Amniotic stem cell (primary cell): ENCODE results near the gene AGGF1.
"Not testable (repeated sequence)": the region's sequence is repeated elsewhere in the genome, so short reads cannot be mapped to it uniquely, and the experiment has no call there.

Experiments
- DNase-seq: peaks from one replicate; lab custom pipeline; 2025; lab: John Stamatoyannopoulos, UW

AGGF1 gene

DNA sequence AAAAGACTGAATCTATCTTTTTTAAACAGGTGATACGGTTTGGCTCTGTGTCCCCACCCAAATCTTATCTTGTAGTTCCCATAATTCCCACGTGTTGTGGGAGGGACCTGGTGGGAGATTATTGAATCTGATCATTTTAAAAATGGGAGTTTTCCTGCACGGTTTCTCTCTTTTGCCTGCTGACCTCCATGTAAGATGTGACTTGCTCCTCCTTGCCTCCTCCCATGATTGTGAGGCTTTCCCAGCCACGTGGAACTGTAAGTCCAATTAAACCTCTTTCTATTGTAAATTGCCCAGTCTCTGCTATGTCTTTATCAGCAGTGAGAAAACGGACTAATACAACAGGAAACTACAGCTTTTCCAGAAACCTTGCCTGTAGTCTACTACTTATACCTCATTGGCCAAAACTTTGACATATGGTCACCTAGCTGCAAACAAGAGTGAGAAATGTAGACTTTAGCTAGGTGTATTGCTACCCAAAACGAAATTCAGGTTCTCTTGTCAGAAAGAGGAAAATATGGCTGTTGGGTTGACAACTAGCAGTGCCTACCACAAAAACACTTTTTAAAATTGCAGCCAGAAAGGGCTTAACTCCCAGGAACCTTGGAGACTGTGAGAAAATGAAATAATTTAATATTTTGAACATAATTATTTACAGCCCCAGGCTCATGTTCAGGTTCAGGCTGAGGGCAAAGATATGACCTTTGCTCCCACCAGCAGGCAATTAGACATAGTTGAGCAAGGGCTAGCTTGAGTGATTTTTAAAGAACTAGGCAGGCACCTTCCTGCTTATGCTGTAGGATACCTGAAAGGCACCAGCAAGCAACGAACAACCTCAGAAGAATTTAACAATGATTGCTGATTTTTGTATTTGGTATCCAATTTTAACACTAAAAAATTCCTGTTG is 7.4 kb upstream of the AGGF1 start:
- DNase-seq, result no peak

DNA sequence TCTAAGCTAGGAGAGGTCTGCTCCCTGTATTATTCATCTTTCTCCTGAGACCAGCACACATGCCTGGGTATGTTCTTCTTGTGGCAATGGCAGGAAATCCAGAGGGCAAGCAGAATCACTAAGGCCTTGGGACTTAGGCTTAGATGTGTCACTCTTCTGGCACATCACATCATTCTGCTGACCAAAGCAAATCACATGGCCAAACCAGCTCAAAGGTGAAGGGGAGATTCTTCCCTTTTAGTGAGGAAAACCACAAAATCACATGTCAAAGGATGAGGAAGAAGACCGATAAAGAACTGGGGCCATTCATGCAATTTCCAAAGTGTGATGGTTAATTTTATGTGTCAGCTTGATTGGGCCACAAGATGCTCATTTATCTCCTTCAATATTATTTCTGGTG is 5.7 kb upstream of the AGGF1 start:
- no peak for DNase-seq

DNA sequence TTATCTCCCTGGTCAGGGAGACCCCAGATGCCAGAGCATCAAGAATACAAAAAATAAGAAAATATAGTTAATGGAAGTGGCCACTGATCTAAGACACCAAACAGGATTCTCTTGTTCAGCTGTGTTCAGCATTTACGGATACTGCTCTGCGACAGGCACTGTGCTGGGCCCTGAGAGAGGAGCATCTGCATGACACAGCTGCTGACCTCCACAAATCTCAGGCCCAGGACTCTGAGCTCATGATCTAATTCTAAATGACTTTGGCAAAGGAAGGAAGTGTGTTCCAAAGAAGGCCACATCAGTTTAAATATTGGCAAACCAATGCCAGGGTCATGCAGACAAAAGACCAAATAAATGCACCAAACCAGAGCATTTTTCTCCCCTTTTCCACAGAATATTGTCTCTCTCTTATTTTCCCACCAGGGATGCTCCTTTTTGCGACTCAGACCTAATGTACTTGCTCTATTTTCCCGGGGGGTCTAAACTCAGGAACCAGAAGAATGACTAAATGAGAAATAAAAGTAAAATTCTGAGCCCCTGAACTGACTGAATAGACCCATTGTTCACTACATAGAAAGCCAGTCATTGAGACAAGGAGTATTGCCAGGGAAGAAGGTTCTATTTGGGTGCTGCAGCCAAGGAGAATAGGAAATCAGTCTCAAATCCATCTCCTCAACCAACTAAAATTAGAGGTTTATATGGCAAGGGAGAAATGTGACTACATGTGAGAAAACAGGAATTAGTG is 1.4 kb upstream of the AGGF1 start:
- no peak for DNase-seq

DNA sequence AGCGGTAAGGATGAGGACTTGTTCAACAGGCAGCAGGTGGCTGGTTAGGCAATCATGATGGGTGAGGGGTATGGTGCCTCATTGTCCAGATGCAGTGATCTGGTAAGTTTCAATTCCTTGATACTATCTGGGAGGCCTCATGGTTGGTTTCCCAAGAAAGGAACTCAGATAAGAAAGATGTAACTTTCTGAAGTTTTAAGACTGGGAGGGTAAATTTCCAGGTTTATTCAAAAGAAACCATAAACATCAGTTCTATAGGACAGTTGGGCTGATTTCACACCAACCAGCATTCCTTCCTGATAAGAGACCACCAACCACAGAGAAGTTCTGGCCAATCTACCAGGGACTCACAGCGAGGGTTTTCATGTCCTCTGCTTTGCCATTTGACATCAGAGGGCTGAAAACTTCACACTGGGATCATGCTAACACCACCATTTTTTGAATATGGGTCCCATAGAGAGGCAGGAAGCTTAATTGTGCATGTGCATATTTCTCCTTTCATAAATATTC is 773 bp upstream of the AGGF1 start:
- DNase-seq, result no peak

DNA sequence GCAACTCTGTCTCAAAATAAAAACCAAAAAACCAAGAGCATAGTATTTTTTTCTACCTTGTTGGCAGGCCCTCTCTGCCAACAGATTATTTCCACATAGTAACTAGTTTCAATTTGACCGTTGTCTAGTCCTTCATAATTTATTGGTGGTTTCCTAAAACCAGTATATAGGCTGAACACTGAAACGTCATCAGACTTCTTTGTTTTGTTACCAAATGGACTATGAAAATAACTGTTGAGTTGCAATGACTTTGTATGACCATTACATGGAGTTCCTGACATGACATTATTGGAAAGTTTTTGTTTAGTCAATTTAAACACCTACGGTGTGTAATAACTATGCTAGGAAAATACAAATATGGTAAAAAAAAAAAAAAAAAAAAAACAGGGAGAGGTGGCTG is 1.7 kb downstream of the AGGF1 start:
- DNase-seq, result no peak

DNA sequence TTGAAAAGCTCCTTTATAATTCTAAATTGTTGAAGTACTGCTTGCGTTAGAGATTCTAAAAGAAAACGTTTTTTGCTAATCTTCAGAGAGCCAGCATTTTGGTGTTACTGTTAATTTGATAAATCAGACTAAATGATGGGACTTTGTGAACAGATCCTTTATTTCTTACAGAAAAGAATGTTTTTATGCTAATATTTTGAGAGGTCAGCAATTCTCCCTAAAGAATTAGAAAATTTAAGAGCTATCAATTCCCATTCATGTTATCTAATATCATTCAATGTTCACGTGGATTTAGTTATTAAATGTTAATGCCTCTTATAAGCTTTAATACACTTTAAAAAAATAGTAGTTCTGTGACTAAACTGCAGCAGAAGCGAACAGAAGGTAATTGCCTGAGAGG is 2.4 kb downstream of the AGGF1 start:
- no peak for DNase-seq

DNA sequence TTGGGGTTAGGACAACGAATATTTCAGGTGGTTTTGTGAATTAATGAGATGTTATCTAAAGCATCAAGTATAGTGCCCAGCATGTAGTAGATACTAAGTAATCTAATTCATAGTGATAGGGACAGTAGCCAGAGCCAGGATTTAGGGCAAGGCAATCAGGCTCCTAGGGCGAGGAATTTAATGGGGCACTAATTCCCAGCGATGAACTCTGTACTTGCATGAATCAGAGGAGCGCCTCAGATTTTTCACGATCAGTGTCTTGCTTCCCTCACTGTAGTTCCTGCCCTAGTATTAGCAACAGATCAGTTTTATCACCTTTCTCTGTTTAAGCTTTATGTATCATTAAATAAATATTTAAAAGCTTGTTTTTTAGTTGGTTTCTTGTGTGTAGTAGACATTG is 3.1 kb downstream of the AGGF1 start:
- DNase-seq, result no peak

DNA sequence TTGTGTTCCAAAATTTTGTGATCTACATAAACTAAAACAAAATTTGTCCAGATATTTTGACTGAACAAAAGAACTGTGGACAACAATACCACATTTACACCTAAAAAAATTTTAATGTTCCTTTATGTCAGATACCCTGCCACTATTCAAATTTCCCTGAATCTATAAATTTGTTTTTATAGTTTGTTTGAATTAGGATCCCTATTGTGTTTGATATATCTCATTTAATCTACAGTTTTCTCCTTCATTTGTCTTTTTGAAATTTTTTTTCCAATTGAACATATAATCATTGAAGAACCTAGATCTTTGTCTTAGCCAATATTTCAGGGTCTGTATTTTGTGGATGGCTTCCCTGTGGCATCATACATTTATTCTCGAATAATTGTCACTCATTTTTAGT is 5.7 kb downstream of the AGGF1 start:
- DNase-seq, result no peak

DNA sequence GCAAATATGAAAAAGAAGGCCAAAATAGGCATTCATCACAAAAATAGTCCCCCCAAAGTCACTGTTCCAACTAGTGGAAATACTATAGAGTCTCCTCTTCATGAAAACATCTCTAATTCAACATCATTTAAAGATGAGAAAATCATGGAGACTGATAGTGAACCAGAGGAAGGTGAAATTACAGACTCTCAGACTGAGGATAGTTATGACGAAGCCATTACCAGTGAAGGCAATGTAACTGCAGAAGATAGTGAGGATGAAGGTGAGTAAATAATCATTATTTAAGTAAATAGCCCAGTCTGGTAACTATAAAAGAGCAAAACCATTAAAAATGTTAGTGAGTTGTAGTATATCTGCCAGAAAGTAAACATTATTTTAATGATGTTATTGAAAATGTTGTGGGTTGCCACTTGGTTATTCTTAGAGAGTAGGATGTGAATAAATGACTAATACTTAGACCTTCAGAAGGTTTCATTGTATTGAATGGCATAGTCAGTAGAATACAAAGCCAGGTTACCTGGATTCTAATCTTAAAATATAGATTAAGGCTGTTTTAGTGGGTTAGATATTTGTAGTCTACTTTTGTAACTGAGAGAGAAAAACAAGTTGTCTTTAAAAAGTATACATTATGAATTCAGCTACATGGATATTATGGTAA is 16.3 kb downstream of the AGGF1 start:
- no peak for DNase-seq

DNA sequence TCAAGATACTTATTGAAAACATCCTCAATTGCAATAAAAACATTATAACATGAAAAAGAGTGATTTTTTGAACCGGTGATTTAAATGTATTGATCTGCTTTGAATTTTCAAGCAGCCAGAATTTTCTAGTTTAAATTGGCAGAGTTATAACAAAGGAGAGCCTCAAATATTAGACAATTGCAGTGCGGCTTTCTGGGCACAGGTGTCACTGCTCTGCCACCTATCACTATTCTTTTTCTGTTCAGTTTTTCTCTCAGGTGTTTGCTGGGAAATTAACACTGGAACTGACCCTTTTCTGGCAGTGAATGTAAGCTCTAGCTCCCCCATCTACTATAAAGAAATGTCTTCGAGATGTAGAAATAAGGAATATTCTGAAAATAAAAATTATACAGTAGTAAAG is 33.8 kb downstream of the AGGF1 start:
- no peak for DNase-seq

DNA sequence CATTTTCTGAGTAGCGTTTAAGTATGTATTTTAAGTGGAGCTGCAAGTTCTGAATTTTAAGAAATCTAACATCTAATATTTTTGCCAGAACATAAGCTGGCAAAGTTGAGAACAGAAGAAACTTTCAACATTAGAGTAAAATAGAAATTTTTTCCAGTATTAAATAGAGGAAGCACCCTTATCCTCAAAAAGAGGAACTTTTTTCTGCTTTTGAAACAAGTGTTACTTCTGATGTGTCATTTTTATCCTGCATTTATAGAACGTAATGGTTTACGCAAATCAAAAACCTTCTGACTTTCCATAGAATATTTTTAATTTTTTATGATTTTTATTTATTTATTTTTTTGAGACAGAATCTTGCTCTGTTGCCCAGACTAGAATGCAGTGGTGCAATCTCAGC is 35.1 kb downstream of the AGGF1 start:
- DNase-seq, result no peak

DNA sequence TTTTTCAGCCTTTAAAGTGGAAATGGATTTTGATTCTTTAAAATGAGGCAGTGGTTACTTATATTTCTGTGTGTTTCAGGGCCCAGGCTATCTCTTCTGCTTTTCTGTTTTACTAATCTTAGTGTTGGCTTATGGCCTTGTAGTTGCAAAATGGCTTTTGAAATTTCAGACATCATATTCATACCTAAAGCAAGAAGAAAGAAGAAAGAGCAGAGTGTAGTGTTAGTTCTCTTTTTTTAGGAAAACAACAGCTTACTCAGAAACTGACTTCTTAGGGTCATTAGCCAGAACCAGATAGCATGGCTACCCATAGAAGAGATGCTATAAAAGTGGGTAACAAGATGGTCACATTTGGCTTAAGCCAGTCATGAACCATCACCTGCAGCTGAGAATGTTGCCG is 36.0 kb downstream of the AGGF1 start:
- no peak for DNase-seq

DNA sequence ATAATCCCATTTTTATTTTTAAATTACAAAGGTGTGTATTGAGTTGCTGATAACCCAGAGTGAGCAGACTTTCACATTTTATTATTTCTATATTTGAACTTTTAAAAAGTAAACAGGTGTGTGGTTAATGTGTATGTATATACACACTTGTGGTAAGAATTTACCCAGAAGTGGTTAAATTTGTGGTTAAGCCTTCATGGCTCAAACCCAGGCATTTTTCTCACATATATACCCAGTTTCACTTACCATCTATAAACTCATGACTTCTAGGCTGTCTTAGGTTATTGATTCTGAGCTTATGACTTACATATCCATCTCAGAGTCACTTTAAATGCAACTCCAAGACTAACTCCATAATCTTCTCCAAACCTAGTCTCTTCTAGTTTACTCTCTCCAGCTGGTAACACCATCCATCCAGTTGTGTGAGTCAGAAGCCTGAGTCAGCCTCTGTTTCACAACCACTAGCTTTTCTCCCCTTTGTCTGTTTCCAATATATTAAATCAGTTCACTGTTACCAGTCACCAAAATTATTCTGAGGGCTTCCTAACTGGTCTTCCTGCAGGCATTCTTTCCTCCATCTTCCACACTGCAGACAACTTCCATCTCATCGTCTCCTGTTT is 36.7 kb downstream of the AGGF1 start:
- no peak for DNase-seq

DNA sequence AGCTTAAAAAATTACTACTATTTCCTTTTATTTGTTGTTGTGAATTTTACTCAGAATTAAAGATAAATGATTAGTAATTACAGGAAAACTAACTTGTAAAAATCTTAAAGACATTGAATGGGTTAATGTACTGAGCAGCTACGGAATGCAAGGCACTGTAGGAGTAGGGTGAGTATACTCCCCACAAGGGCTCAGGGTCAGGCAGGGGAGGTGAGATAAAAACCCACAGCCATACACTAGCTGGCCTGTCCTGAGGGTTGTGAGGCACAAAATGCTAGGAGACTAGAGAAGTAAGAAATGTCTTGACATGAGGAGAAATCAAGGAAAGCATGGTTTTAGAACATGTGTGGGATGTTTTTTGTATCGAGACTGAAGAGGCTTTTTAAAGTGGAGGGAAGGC is 43.5 kb downstream of the AGGF1 start:
- no peak for DNase-seq

DNA sequence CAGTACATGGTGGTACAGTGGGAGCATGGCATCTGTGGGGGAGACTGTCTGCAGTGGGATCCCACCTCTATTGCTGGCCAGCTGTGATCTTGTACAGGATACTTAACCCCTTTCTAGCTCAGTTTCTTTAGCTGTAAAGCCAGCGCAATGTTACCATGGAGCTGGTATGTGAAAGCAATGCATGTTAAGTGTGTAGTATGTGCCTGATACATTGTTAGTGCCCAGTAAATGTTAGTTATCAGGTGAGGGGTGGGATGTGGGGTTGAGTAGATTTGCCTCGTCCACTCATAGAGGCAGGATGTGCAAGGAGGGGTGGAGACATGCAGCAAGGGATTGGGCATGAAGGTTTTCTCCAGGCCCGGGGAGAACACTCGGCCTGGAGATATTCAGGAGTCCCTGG is 44.5 kb downstream of the AGGF1 start:
- DNase-seq, result no peak

DNA sequence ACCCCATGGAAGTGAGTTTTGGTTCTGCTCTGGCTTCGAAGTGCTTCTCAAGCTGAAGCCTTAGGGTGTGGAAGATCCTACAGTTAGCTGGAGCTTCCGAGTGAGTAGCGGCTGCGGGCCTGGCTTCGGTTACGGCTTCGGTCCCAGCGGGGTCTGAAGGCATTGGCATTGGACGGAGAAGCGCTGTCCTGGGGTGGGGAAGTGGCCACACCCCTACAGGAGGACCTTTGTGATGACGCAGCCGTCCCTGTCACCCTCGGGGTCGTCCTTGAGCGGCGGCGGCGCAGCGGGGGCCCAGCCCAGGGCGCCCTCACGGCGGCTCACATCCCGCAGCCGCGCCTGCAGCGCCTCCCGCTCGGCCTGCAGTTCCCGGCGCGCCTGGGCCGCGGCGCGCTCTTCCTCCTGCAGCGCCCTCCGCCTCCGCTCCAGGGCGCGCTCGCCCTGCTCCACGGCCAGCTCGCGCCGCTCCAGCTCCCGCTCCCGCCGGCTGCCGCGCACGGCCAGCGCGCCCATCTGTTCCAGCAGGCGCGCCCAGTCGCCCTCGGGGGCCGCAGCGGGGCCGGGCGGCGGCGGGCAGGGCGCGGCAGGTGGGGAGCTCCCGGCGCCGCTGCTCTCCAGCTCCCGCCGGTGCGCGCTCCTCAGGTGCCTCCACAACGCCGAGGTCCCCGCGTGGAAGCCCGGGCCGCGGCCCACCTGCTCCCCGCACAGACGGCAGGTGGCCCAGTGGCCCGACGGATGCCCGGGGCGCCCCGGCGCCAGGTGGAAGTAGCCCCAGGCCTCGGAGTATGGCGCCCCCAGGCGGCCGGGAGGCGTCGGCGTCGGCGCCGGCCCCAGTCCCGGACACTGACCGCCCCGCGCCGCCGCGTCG is 47.0 kb downstream of the AGGF1 start:
- no peak for DNase-seq

DNA sequence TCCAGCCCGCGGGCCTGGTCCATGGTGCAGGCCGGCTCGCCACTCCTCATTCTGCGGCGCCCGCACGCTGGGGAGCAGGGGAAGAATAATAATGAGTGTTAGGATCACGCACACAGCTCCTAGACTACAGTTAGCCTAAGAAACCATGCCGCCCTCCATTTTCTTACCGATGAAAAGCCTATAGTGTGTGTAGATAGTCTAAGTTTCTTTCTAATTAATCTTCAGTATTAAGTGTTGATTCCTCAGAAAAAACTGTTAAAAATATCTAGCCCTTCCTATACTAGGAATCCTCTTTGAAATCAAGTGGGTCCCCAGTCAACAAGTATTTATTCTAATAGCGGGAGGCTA is 47.6 kb downstream of the AGGF1 start:
- DNase-seq, result no peak

DNA sequence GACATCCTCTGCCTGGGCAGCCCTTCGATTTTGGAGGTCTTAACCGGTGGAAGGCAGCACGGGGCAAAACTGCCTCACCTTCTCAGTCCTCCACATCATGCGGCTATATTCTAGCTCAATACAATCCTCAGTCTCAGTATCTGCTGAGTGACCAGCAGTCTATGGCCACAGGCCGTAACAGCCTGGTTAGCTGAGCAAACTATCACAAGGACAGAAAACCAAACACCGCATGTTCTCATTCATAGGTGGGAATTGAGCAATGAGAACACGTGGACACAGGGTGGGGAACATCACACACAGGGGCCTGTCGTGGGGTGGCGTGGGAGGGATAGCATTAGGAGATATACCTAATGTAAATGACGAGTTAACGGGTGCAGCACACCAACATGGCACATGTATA is 50.3 kb downstream of the AGGF1 start:
- DNase-seq, result not testable (repeated sequence)

DNA sequence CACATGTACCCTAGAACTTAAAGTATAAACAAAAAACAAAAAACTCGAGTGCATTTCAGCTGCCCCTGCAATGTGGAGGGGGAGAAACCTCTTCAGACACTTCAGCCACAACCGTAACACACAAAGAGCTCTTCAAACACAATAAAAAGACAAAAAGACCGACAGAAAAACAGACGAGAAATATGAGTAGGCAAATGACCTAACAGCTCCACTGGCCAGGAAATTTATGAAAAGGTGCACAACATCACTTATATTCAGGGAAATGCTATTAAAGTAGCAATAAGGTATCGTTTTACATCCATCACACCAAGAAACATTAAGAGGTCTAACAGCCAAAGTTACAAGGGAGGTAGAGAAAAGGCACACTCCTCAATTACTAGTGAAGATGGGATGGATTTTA is 50.7 kb downstream of the AGGF1 start:
- DNase-seq, result no peak

DNA sequence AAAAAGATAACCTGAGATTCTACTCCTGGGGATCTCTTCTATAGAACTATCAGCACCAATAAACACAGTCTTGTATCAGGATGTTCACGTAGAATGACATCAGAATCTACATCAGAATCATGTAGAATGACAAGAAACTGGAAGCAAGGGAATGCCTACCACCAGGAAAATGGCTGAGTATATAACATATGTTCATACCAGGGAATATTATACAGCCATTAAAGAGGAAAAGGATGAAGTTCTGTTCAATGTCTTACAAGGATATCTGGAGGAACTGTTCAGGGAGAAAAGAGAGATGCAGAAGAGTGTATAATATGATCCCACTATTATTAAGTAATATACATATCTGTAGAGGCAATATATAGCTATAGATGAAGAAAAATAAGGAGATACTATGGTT is 52.1 kb downstream of the AGGF1 start:
- DNase-seq, result no peak

DNA sequence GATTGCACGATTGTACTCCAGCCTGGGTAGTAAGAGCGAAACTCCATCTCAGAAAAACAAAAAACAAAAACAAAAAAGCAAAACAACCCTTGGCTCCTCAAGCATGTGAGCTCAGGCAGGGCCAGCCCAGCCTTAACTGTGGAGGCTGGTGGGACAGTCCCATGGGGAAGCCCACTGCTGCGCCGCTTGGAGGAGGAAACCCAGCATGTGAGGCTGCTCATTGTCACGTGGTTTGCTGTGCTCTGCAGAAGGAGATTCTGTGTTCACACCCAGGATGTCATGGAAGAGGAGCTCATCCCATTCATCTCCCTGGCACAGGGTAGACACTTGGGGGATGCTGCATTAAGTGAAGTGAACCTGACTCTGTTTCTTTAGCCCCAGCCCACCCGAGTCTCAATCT is 52.9 kb downstream of the AGGF1 start:
- DNase-seq, result no peak

DNA sequence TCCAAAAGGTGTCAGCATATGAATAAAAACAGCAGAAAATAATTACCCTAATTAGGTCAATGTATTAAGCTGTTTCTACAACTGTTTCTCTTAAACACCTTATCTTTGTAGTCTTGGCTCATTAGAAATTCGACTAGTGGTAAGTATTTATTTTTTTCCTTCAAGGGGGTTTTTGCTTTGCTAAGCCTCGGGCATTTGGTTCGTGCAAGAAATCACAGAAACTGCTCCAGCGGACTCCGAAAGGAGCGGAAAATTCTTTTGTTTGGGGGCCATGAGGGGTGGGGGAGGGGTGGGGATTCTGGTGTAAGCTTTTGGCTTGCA is 56.1 kb downstream of the AGGF1 start:
- no peak for DNase-seq
